ENCODE data around the gene TRIP6. TPM values are rescaled to one million over a fixed set of nuclear protein-coding genes. Genes with fewer than 3 reads are reported as not detected.
A peak's percentile ranks its signal among the peaks of the same experiment; 100 is the strongest.
"Not testable (repeated sequence)": the region's sequence is repeated elsewhere in the genome, so short reads cannot be mapped to it uniquely, and the experiment has no call there.

The TRIP6 gene
- total RNA-seq, 3 donors from 2014 or later: 27.8 to 42.7 (median 30.0) TPM

GRCh38 chr7:100908512-100908911, 41.3 kb downstream of the TRIP6 start:
- H3K9me3 ChIP-seq: no peaks in the 10 kb centered on the region
- ATAC-seq (no peak), DNase-seq (no peak)
- no peak overlapping the region for H3K4me3 ChIP-seq
- peaks cover 12% of the 10 kb centered on the region for H3K4me1 ChIP-seq (ENCODE audit: low read depth)
- H3K36me3 ChIP-seq (ENCODE audit: low read depth): no peaks in the 10 kb centered on the region
- intact Hi-C loops (cut with DNase I, micrococcal nuclease): no loop called here
- no peak for TF ChIP-seq CTCF (IDR thresholded peaks at IDR 0.05)

DNA sequence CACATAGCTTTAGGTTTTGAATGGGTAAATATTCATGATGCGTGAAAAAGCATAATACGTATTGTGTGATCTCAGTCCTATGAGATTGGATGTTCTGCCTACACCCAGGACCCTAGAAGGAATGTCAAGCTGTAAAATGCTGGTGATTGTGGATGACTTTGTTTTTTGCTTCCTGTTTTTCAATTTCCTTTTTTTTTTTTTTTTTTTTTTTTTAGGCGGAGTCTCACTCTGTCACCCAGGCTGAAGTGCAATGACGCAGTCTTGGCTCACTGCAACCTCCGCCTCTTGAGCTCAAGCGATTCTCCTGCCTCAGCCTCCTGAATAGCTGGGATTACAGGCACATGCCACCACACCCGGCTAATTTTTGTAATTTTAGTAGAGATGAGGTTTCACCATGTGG, 43.3 kb downstream of the TRIP6 start:
- H3K4me3 ChIP-seq; intact Hi-C loops (cut with DNase I, micrococcal nuclease); H3K36me3 ChIP-seq (ENCODE audit: low read depth); H3K9me3 ChIP-seq: not testable (repeated sequence)
- DNase-seq (peak; percentile 57 to 68 (median 65)), ATAC-seq (peak; percentile 81)
- peaks cover 12% of the 10 kb centered on the region for H3K4me1 ChIP-seq (ENCODE audit: low read depth)

DNA sequence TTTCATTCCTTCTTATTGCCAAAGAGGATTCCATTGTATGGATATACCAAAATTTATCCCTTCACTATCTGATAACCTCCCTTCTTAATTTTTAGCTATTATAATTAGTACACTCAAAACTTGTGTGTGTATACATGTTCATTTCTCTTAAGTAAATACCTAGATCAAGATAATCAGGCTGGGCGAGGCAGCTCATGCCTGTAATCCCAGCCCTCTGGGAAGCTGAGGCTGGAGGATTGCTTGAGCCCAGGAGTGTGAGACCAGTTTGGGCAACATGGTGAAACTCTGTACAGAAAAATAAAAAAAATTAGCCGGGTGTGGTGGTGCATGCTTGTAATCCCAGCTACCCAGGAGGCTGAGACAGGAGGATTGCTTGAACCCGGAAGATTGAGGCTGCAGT, 44.3 kb downstream of the TRIP6 start:
- peak; percentile 51 for ATAC-seq
- Histone ChIP-seq H3K9me3 (no peaks in the 10 kb centered on the region), H3K36me3 (ENCODE audit: low read depth) (no peaks in the 10 kb centered on the region), H3K4me3 (no peak overlapping the region), H3K4me1 (ENCODE audit: low read depth) (peaks cover 16% of the 10 kb centered on the region)
- intact Hi-C loops (cut with DNase I, micrococcal nuclease): no loop called here
- TF ChIP-seq CTCF (IDR thresholded peaks at IDR 0.05): no peak
- no peak for DNase-seq

DNA sequence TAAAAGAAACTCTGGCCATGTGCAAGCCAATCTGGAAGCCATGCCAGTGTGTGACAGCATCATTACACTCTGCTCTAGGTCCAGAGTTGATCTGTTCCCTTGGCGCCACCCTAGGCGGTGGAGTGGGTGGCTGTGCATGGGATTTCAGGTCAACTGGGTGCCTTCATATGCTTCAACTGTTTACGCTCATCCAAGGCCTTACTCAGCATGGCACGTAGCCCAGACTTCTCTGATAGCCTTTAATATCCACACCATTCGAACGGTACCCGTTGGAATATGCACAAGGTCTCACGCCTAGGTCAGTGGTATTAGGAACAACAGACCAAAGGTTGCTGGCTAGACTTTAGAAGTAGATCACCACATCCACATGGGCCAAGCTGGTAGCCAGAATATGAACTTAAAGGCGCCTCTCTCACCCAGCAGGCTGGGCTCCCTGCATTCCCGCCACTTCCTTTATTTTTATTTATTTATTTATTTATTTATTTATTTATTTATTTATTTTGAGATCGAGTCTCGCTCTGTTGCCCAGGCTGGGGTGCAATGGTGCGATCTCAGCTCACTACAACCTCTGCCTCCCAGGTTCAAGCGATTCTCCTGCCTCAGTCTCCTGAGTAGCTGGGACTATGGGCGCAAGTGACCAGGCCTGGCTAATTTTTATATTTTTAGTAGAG, 47.2 kb downstream of the TRIP6 start:
- no peak for DNase-seq
- no peak overlapping the region for H3K4me3 ChIP-seq
- H3K9me3 ChIP-seq: no peaks in the 10 kb centered on the region
- peak; percentile 27 for ATAC-seq
- intact Hi-C loops (cut with DNase I, micrococcal nuclease): no loop called here
- peaks cover 17% of the 10 kb centered on the region for H3K4me1 ChIP-seq (ENCODE audit: low read depth)
- no peak for TF ChIP-seq CTCF (IDR thresholded peaks at IDR 0.05)
- no peaks in the 10 kb centered on the region for H3K36me3 ChIP-seq (ENCODE audit: low read depth)

- Histone ChIP-seq H3K36me3 (ENCODE audit: low read depth) (no peaks in the 10 kb centered on the region), H3K4me3 (no peak overlapping the region), H3K9me3 (no peaks in the 10 kb centered on the region), H3K4me1 (ENCODE audit: low read depth) (peaks cover 16% of the 10 kb centered on the region)
- DNase-seq (no peak), ATAC-seq (peak; percentile 17)
- TF ChIP-seq CTCF (IDR thresholded peaks at IDR 0.05): no peak
- intact Hi-C loops (cut with DNase I, micrococcal nuclease): no loop called here
These were observed 47.8 kb downstream of the TRIP6 start for GRCh38 chr7:100914879-100915447.

DNA sequence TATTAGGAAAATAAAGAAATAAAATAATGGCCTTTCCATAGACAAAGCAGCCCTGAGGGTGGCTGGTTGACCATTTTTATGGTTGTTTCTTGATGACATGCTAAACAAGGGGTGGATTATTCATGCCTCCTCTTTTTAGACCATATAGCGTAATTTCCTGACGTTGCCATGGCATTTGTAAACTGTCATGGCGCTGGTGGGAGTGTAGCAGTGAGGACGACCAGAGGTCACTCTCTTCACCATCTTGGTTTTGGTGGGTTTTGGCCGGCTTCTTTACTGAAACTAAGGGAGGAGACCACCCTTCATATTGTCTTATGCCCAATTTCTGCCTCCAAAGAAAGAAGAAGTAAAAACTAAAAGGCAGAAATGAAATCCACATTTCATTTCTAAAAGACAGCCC, 52.1 kb downstream of the TRIP6 start:
- DNase-seq; H3K4me3 ChIP-seq; intact Hi-C loops (cut with DNase I, micrococcal nuclease); H3K9me3 ChIP-seq; ATAC-seq; H3K4me1 ChIP-seq (ENCODE audit: low read depth); H3K36me3 ChIP-seq (ENCODE audit: low read depth): not testable (repeated sequence)

GRCh38 chr7:100919779-100920437, 52.7 kb downstream of the TRIP6 start:
- H3K4me1 ChIP-seq (ENCODE audit: low read depth); H3K9me3 ChIP-seq; H3K4me3 ChIP-seq; H3K36me3 ChIP-seq (ENCODE audit: low read depth); intact Hi-C loops (cut with DNase I, micrococcal nuclease); DNase-seq; ATAC-seq: not testable (repeated sequence)
